H1 (cell line): ENCODE measurements around the gene TTLL5.

Experiments used
- EP300 ChIP-seq, 2 experiments: IDR thresholded peaks; 1 replicate in 1 of 2; 2 replicates in 1 of 2; pipeline ENCODE4 v1.6.1; 2011 to 2012; ENCODE audit warnings: low read depth in 2 of 2, low read length in 2 of 2, mild to moderate bottlenecking in 2 of 2, borderline replicate concordance in 1 of 2, inconsistent platforms in 1 of 2, moderate library complexity in 1 of 2
- GTF2F1 ChIP-seq: IDR thresholded peaks from 2 replicates; pipeline ENCODE4 v1.6.1; 2012; ENCODE audit warnings: low read depth, low read length, improper control_type of control experiment, borderline replicate concordance
- POLR2A ChIP-seq, 2 experiments: IDR thresholded peaks; 1 replicate in 1 of 2; 2 replicates in 1 of 2; pipeline ENCODE4 v1.6.1; 2011; ENCODE audit warnings: low read depth in 2 of 2, low read length in 2 of 2, mild to moderate bottlenecking in 2 of 2; ENCODE audit errors: control extremely low read depth in 1 of 2
- POLR2AphosphoS5 ChIP-seq: IDR thresholded peaks from 2 replicates; pipeline ENCODE4 v1.6.1; 2011; ENCODE audit warnings: low read depth, low read length
- SP1 ChIP-seq: IDR thresholded peaks from 2 replicates; pipeline ENCODE4 v1.6.1; 2011; ENCODE audit warnings: low read depth, low read length
- SP2 ChIP-seq: IDR thresholded peaks from 2 replicates; pipeline ENCODE4 v1.6.1; 2012; ENCODE audit warnings: mild to moderate bottlenecking, low read length, inconsistent platforms
- TEAD4 ChIP-seq: IDR thresholded peaks from 2 replicates; pipeline ENCODE4 v1.6.1; 2012; ENCODE audit warnings: low read depth, low read length, inconsistent platforms, mixed read lengths
- TF ChIP-seq, protein P1 (sequence below), 3 experiments: IDR thresholded peaks; 1 replicate in 2 of 3; 2 replicates in 1 of 3; pipeline versions ENCODE4 v1.5.1 to v1.6.1; 2011; ENCODE audit warnings: low read length in 3 of 3, mild to moderate bottlenecking in 3 of 3, inconsistent platforms in 2 of 3, low read depth in 1 of 3, moderate library complexity in 1 of 3; ENCODE audit not compliant: insufficient read depth in 1 of 3; ENCODE audit errors: control extremely low read depth in 1 of 3

- TF ChIP-seq SP1 (no peak), EP300 (IDR thresholded peaks at IDR 0.05; ENCODE audit: borderline replicate concordance in 1 of 2, low read depth in 2 of 2, low read length in 2 of 2) (no peak), POLR2AphosphoS5 (no peak), POLR2A (IDR thresholded peaks at IDR 0.05; ENCODE audit: control extremely low read depth in 1 of 2, low read depth in 2 of 2, low read length in 2 of 2) (no peak), TEAD4 (no peak), SP2 (no peak), GTF2F1 (no peak)
- TF ChIP-seq, protein P1, sequence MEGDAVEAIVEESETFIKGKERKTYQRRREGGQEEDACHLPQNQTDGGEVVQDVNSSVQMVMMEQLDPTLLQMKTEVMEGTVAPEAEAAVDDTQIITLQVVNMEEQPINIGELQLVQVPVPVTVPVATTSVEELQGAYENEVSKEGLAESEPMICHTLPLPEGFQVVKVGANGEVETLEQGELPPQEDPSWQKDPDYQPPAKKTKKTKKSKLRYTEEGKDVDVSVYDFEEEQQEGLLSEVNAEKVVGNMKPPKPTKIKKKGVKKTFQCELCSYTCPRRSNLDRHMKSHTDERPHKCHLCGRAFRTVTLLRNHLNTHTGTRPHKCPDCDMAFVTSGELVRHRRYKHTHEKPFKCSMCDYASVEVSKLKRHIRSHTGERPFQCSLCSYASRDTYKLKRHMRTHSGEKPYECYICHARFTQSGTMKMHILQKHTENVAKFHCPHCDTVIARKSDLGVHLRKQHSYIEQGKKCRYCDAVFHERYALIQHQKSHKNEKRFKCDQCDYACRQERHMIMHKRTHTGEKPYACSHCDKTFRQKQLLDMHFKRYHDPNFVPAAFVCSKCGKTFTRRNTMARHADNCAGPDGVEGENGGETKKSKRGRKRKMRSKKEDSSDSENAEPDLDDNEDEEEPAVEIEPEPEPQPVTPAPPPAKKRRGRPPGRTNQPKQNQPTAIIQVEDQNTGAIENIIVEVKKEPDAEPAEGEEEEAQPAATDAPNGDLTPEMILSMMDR (IDR thresholded peaks at IDR 0.05; ENCODE audit: control extremely low read depth in 1 of 3, insufficient read depth in 1 of 3, low read depth in 1 of 3, low read length in 3 of 3), result no peak
Observed at GRCh38 chr14:75757644-75758402, 96.8 kb downstream of the TTLL5 start.
